ENCODE results near the gene TRMO. TPM values are rescaled to one million over a fixed set of nuclear protein-coding genes. Genes with fewer than 3 reads are reported as not detected.

Gene TRMO
- total and polyA plus RNA-seq, 2 experiments from 2014 or later = 5.0 to 6.4 TPM

DNA sequence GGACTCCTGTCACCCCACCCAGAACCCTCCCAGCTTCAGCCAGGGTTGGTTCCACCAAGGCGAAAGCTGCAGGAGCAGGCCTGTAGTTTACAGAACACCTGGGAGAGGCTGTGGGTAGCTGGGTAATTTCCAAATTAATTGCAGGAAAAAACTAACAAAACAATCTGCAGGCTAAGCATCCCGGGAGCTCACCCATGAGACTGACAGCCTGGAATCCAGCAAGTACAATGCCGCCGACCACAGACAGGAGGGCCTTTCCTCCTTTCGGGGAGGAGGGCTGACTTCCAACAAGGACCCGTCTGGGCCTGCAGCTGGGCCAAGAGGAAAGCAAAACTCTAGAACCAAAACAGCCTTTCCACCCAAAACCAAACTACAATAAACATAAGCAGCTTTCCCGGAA, 59.0 kb downstream of the TRMO start (continued):
- TF ChIP-seq ZNF462 (CRISPR knock-in tag; IDR thresholded peaks at IDR 0.05) (no peak), NANOG (IDR thresholded peaks at IDR 0.05; ENCODE audit: borderline replicate concordance) (no peak), EZH2phosphoT487 (IDR thresholded peaks at IDR 0.05; ENCODE audit: unreplicated experiment) (no peak), STAT1 (IDR thresholded peaks at IDR 0.05; ENCODE audit: unreplicated experiment) (no peak), POLR2AphosphoS5 (IDR thresholded peaks at IDR 0.05; ENCODE audit: low read depth) (no peak)
- TF ChIP-seq, protein P1, sequence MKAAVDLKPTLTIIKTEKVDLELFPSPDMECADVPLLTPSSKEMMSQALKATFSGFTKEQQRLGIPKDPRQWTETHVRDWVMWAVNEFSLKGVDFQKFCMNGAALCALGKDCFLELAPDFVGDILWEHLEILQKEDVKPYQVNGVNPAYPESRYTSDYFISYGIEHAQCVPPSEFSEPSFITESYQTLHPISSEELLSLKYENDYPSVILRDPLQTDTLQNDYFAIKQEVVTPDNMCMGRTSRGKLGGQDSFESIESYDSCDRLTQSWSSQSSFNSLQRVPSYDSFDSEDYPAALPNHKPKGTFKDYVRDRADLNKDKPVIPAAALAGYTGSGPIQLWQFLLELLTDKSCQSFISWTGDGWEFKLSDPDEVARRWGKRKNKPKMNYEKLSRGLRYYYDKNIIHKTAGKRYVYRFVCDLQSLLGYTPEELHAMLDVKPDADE (IDR thresholded peaks at IDR 0.05) = no peak

DNA sequence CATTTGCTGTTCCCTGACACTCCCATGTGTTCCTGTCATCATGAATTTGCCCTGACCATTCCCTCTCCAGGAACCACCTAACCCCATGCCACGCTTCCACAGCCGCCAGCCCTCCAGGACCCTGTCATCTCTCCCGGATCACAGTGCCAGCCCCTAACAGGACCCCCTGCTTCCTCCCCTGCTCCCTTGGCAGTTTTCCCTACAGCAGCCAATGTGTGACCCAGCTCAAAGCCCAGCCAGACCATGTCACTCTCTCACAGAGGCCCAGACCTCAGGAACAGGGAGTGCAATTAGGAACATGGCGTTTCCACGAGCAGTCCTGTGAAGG, 61.2 kb downstream of the TRMO start:
- Histone ChIP-seq H4K20me1 (replicated peaks; ENCODE audit: insufficient read depth) (peaks cover 13% of the 10 kb centered on the region), H3K9me2 (ENCODE audit: insufficient read depth) (no peaks in the 10 kb centered on the region), H3K36me3 (ENCODE audit: insufficient read depth) (no peaks in the 10 kb centered on the region), H3K27ac (ENCODE audit: low read depth) (no peak overlapping the region), H3K4me3 (no peak overlapping the region), H3K4me1 (ENCODE audit: insufficient read depth) (peaks cover 17% of the 10 kb centered on the region), H3K27me3 (ENCODE audit: insufficient read depth) (peaks cover 89% of the 10 kb centered on the region), H2AFZ (no peak overlapping the region), H3K79me2 (replicated peaks; ENCODE audit: insufficient read depth) (no peaks in the 10 kb centered on the region), H3K4me2 (no peak overlapping the region), H3F3A (replicated peaks; ENCODE audit: low read depth) (peaks cover 6% of the 10 kb centered on the region; the same call in 1 of the 2 replicates)
- Mint-ChIP-seq H3K27me3 (ENCODE audit: insufficient read depth, low read depth, poor library complexity) (peaks cover 69% of the 10 kb centered on the region), H3K27ac (no peak overlapping the region), H3K4me1 (peaks cover 12% of the 10 kb centered on the region), H3K9me3 (peaks cover 2% of the 10 kb centered on the region; the same call in 2 of the 3 replicates), H3K4me3 (no peak overlapping the region), H3K36me3 (ENCODE audit: low read depth) (no peaks in the 10 kb centered on the region)
- ATAC-seq (no peak), DNase-seq (ENCODE audit: low spot score) (no peak)
- TF ChIP-seq, protein P2, sequence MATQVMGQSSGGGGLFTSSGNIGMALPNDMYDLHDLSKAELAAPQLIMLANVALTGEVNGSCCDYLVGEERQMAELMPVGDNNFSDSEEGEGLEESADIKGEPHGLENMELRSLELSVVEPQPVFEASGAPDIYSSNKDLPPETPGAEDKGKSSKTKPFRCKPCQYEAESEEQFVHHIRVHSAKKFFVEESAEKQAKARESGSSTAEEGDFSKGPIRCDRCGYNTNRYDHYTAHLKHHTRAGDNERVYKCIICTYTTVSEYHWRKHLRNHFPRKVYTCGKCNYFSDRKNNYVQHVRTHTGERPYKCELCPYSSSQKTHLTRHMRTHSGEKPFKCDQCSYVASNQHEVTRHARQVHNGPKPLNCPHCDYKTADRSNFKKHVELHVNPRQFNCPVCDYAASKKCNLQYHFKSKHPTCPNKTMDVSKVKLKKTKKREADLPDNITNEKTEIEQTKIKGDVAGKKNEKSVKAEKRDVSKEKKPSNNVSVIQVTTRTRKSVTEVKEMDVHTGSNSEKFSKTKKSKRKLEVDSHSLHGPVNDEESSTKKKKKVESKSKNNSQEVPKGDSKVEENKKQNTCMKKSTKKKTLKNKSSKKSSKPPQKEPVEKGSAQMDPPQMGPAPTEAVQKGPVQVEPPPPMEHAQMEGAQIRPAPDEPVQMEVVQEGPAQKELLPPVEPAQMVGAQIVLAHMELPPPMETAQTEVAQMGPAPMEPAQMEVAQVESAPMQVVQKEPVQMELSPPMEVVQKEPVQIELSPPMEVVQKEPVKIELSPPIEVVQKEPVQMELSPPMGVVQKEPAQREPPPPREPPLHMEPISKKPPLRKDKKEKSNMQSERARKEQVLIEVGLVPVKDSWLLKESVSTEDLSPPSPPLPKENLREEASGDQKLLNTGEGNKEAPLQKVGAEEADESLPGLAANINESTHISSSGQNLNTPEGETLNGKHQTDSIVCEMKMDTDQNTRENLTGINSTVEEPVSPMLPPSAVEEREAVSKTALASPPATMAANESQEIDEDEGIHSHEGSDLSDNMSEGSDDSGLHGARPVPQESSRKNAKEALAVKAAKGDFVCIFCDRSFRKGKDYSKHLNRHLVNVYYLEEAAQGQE (IDR thresholded peaks at IDR 0.05; ENCODE audit: unreplicated experiment) = no peak
- TF ChIP-seq NANOG (IDR thresholded peaks at IDR 0.05; ENCODE audit: borderline replicate concordance) (no peak), JUNB (IDR thresholded peaks at IDR 0.05; ENCODE audit: unreplicated experiment) (no peak), POLR2AphosphoS5 (IDR thresholded peaks at IDR 0.05; ENCODE audit: low read depth) (no peak)

Measured in GM23338 (cell line).